ENCODE results near the gene KLHL35. TPM values are rescaled to one million over a fixed set of nuclear protein-coding genes. Genes with fewer than 3 reads are reported as not detected.
A peak's percentile ranks its signal among the peaks of the same experiment; 100 is the strongest.

The KLHL35 gene, protein sequence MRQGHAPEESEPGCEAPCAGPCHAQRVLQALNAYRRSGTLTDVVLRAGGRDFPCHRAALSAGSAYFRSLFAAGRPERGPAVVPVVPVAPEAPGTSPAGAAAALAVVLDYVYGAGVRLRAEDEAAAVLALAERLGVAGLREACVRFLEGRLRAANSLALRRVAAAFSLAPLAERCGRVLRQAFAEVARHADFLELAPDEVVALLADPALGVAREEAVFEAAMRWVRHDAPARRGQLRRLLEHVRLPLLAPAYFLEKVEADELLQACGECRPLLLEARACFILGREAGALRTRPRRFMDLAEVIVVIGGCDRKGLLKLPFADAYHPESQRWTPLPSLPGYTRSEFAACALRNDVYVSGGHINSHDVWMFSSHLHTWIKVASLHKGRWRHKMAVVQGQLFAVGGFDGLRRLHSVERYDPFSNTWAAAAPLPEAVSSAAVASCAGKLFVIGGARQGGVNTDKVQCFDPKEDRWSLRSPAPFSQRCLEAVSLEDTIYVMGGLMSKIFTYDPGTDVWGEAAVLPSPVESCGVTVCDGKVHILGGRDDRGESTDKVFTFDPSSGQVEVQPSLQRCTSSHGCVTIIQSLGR
- 3.7 and 5.5 TPM in 2 replicates for total RNA-seq

DNA sequence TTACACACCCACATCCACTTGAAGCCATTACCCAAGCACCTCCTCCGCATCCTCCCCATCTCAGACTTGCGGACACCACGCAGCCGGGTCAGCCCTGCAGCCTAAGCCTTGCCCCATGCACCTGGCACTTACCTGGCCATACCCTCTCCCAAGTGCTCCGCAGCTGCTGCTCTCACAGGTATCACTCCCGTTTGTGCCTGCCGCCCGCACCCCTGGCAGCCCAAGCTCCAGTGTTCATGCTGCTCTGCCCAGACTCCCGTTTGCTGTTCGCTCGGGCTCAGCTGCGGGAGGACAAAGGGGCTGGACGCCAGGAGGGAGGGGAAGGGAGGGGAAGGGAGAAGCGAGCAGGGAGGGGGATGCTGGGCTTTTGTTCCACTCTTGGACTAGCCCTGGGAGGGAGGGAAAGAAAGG is at the start of gene KLHL35:
Gene KLHL35 (minus strand): TSS at position 293 of the 411 bp plus-strand sequence. CDS start 2,574 bp downstream, outside the sequence.

DNA sequence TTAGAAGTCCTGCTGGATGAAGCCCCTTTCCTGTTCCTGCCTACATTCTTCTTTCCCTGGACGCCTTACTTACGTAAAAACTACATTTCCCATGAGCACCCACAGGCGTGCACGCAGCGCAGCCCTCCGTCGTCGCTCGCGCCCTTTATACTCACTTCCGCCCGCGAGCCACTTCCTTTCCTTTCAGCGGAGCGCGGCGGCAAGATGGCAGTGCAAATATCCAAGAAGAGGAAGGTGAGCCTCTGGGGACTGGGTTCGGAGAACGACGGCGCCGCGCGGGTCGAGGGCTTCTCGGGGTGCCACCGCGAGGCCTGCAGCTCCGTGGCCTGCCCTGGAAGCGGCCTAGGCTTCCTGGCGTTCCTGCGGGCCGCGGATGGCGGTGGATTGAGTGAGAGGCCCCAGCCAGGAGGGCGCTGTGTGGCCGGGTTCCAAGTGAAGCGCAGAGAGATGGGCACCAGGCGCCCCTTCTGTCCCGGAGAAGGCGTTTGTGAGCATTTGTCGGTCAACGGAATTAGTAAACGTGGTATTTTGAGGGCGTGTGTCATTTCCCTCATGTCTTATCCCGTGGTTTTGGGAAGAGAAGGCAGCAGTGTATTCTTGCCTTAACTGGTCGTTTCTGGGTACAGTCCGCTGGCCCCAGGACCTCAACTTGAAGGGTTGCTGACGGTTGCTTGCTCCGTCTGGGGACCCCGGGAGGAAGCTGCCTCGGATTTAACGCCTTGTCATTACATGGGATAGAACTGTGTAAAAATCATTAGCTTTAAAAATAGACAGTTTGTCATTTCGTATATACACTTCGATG is 33.5 kb downstream of the KLHL35 start, which contains the start of gene RPS3:
Gene RPS3 (plus strand): TSS at position 175 of the 802 bp plus-strand sequence. CDS start 30 bp downstream, at position 205.

Small RNA genes within 50 kb of the gene (small RNA-seq; reads per million reads assigned to genes)
- gene SNORD15A (not detected), gene SNORD15B (9,773 reads per million, percentile 100 among the genes with 10 or more reads in this experiment)

Other genes with a start within 250 kb of the KLHL35 start
- under 0.01 TPM in 2 replicates for gene TPBGL, start 192.4 kb downstream of the KLHL35 start, total RNA-seq
- 24.3 and 28.3 TPM in 2 replicates for gene ARRB1, start 81.5 kb downstream of the KLHL35 start, total RNA-seq
- gene RPS3, start 33.7 kb downstream of the KLHL35 start, total RNA-seq, result 1,699 and 2,281 TPM in 2 replicates
- 2.4 and 5.0 TPM in 2 replicates for gene GDPD5, start 92.7 kb upstream of the KLHL35 start, total RNA-seq
- 418 and 493 TPM in 2 replicates for gene SERPINH1, start 129.1 kb upstream of the KLHL35 start, total RNA-seq
- 4.7 and 5.6 TPM in 2 replicates for gene MAP6, start 235.8 kb upstream of the KLHL35 start, total RNA-seq